Activated CD4-positive, alpha-beta T cell treated with anti-CD3 and anti-CD28 coated beads for 24 hours (primary cell): ENCODE measurements around the gene GPR27.

Source experiments
- DNase-seq, 2 donors: peaks; one replicate each; pipeline ENCODE4 v3.0.0-alpha.2; 2020; ENCODE audit warnings: low read depth in 2 of 2

Gene GPR27

GRCh38 chr3:71732637-71733036 lies 21.0 kb upstream of the GPR27 start:
- no peak for DNase-seq

GRCh38 chr3:71733319-71733718 lies 20.3 kb upstream of the GPR27 start:
- no peak for DNase-seq

- DNase-seq: no peak
Observed at GRCh38 chr3:71734881-71735280, 18.8 kb upstream of the GPR27 start.

DNA sequence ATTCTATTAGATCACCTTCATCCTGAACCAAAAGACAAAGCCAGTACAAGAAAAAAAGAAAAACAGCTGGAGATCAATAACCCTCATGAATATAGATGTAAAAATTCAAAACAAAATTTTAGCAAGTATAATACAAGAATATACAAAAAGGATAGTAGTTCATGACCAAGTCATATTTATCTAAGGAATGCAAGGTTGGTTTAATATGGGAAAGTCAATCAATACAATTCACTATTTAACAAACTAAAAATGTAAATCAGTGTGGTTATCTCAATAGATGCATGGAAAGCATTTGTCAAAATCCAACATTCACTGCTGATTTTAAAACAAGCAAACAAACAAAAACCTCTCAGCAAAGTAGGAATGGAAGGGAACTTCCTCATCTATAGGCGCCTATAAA lies 11.0 kb upstream of the GPR27 start:
- DNase-seq: no peak

DNA sequence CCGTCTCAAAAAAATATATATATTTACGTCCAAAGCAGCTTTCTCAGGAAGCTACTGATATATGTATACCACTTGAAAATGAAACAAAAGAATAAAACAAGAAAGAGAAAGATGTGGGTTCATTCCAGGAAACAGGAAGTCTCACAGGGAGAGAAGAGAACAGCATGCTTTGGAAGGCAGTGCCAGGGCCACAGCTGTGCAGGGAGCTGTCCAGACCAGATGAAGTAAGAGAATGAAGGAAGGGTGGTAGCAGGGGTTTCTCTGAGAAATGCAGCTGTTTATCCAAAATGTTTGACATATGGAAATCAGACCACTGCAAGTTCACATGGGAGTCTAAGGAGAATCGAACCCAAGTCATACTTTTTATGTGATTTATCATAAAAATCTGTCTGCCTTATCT lies 8.9 kb upstream of the GPR27 start:
- no peak for DNase-seq

GRCh38 chr3:71751602-71752001 lies 2.1 kb upstream of the GPR27 start:
- no peak for DNase-seq

DNA sequence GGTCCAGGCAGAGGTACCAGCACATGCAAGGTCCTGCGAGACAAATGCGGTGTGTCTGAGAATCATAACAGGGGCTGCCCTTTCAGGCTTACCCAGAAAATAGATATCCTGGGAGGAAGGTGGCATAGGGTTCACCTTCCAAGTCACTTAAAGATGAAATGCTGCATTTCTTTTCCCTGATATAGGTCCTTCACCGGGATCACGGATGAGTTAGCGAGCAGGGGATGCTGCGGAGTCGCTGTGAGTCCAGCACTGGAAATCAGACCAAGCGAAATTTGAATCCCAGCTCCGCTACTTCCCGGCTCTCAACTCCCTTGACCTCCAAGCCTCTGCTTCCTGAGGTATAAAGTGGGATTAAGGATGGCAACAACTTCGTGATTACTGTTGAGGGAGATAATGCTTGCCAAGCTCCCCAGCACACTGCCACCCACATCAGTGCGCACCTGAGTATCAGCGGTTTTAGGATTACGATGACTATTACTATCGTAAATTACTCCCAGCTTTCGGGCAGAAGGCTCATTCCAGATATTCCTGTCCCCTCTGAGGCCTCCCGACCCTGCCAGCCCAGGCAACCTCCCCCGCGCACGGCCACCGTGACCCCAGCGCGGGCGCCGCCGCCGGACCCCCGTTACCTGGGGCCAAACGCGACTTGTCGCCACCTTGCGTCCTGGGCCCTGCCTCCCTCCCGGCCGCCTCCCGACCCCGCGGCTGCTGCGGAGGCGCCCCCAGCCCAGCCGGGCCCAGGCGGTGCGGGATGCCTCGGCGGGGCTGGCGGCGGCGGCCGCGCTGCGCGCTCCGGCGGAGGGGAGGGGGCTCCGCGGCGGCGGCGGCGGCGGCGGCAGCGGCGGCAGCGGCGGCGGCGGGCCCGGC lies 589 bp upstream of the GPR27 start:
- DNase-seq: no peak

DNA sequence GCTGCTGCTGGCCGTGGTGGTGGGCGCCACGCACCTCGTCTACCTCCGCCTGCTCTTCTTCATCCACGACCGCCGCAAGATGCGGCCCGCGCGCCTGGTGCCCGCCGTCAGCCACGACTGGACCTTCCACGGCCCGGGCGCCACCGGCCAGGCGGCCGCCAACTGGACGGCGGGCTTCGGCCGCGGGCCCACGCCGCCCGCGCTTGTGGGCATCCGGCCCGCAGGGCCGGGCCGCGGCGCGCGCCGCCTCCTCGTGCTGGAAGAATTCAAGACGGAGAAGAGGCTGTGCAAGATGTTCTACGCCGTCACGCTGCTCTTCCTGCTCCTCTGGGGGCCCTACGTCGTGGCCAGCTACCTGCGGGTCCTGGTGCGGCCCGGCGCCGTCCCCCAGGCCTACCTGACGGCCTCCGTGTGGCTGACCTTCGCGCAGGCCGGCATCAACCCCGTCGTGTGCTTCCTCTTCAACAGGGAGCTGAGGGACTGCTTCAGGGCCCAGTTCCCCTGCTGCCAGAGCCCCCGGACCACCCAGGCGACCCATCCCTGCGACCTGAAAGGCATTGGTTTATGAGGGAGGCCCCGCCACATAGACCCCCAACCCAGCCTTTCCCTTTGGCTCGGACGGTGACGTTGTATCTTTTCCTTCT lies 1.1 kb downstream of the GPR27 start:
- DNase-seq: no peak

GRCh38 chr3:71758091-71758490 lies 4.4 kb downstream of the GPR27 start:
- no peak for DNase-seq

GRCh38 chr3:71759401-71759800 lies 5.7 kb downstream of the GPR27 start:
- DNase-seq: no peak

DNA sequence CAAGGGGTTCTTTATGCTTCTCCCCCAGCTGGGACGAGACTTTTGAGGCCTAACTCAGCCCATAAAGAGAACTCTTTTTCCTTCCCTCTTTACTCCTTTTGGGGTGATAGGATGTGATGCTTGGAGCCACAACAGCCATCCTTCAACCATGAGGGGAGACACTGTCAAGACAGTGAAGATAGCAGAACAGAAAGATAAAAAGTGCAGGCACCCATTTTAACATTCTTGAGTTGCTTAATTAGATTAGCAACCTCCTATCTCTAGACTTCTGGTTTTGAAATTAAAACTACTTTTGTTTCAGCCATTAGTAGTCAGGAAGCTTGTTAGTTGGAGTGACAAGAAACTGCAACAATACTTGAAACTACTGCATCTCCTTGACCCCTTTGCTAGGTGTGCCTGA lies 6.5 kb downstream of the GPR27 start:
- DNase-seq: no peak

DNA sequence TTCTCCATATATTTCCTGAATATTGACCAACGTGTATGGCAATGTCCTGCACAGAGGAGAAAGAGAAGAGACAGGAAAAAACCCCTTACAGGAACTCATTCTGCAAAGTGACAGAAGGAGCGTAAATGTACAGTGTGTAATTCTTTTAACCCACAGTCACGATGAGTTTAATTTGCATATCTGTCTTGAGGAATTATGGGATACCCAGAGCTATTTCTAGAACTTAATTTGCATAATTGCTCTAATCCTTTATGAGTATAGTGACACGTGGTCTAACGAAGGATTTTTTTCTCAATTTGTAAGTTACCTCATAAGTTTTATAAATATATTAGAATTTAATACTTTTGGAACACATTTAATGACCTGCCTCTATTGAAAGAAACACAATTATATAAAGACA lies 9.8 kb downstream of the GPR27 start:
- no peak for DNase-seq

- no peak for DNase-seq
Observed at GRCh38 chr3:71771126-71771525, 17.5 kb downstream of the GPR27 start.

GRCh38 chr3:71771884-71772283 lies 18.2 kb downstream of the GPR27 start:
- DNase-seq: no peak

GRCh38 chr3:71776538-71776937 lies 22.9 kb downstream of the GPR27 start:
- no peak for DNase-seq

DNA sequence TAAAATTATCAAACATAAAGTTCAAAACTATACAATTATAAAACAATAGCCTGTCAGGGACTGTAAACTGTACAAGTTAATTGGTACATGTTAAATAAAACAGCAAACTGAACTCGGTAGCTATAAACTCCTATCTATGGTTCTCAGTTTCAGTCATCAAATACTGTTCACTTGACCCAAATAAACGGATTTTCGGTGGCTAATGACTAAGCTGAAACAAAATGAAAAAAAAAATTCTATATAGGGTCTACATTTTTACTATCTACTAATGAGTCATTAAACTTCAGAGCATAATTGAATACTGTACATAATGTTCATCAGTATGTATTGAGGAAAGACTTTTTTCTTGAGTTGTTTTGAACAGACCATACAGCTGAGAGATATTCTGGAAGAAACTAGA lies 24.7 kb downstream of the GPR27 start:
- DNase-seq: no peak

GRCh38 chr3:71779674-71780377 lies 26.2 kb downstream of the GPR27 start:
- DNase-seq: no peak

DNA sequence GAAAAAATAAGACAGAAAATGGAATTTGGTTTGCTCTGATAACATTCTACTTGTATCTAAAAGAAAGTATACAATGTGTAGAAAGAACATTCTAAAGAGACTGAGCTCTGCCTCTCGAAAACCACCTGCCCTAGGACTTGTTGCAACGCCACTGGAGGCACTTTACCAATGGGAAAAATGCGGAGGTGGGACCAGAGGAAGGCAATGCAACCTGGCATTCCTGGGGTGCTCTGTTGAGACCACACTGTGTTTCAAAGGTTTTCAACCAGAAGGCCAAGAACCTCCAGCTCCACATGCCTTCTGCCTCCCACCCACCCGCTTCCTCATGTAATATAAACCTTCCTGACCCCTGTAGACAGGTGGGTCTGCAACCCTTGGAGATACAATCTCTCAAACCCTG lies 26.8 kb downstream of the GPR27 start:
- DNase-seq: no peak

- DNase-seq: no peak
Observed at GRCh38 chr3:71783152-71783551, 29.5 kb downstream of the GPR27 start.

DNA sequence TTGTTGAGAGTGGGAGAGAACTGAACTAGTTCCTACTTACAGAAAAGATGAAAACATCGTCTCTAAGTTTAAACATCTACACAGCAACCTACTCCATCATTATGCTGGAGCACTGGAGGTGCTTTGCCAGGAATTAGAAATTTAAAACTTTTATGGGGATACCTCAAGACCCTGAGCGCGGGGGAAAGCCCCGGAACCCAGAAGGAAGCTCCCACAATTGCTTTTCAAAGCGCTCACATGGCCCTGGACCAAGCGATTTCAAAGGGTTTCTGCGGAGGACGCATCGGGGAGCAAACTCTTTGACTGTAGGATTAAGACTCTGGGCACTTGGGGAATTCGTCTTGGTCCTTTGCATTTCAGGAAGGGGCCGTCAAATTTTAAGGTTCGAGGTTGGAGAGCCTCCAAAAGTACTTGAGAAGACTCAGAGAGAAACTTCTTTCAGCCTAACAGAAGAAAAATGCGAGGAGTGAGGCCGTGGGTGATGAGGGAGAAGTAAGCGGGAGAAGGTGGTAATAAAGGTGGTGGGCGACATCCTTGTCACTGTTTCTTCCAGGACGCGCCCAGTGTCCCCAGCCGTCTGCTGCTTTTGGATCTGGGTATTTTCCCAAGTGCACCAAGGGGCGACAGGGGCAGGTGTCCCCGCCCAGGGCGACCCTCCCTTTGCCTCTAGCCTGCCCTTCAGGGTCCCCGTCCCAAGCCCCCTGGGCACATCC lies 30.7 kb downstream of the GPR27 start:
- DNase-seq: no peak

DNA sequence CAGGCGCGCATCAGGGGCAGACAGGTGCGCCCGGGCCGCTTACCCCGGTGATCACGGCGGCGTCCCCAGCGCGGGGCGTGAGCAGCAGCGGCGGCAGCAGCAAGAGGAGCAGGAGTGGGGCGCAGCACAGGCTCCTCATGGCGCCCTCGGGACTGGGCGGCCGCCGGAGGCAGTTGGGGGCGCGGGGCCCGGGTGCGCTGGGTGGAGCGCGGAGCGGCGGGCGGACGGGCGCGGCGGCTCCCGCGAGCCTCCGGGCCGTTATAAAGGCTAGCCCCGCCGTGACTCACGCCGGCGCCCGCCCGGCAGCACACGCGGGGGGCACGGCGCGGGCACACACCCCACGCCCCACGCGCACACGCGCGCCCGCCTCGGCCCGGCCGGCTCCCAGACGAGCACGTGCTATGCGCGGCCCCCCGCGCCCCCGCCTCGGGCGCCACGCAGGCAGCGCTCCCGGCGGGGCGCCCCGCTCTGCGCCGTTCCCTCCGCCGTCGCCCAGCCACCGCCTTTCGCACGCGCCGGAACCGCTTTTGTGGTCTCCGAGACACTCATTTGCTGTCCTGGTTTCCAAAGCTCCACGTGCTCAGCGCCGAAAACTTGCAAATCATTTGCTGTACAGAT lies 31.4 kb downstream of the GPR27 start, which contains the start of gene PROK2:
PROK2 (minus strand) TSS at position 235 of the 618 bp plus-strand sequence; CDS start at position 139, 96 bp downstream.
- peak in 1 of 2 donors; percentile 33 for DNase-seq
